DND-41 (cell line): ENCODE results near the gene FSIP1.

Experiments
- ATAC-seq: fragments of 200-7000 bp; cut with Tn5 transposase; 3 replicates; pipeline ENCODE4 v1.9.1; 2021; ENCODE audit warnings: low read depth; ENCODE audit not compliant: insufficient read depth
- DNase-seq: peaks from one replicate; pipeline ENCODE4 v3.0.0-alpha.2; 2020
- H2AFZ ChIP-seq: 2 replicates; pipeline ENCODE4 v1.6.0; 2012; ENCODE audit warnings: low read depth, low read length
- H3K27ac ChIP-seq: 2 replicates; pipeline ENCODE4 v1.5.1; 2012; ENCODE audit warnings: low read length, inconsistent platforms
- H3K27me3 ChIP-seq: fragments of 200-600 bp; sonication (generic); 2 replicates; pipeline ENCODE4 v1.6.0; 2012; ENCODE audit warnings: low read length, mild to moderate bottlenecking, inconsistent platforms; ENCODE audit not compliant: insufficient read depth, poor library complexity
- H3K36me3 ChIP-seq: 2 replicates; pipeline ENCODE4 v1.5.1; 2012; ENCODE audit warnings: low read length, inconsistent platforms; ENCODE audit not compliant: insufficient read depth
- H3K4me1 ChIP-seq: 2 replicates; pipeline ENCODE4 v1.5.1; 2012; ENCODE audit warnings: mild to moderate bottlenecking, low read length; ENCODE audit not compliant: insufficient read depth
- H3K4me2 ChIP-seq: 2 replicates; pipeline ENCODE4 v1.6.0; 2012; ENCODE audit warnings: mild to moderate bottlenecking, moderate library complexity, low read length, inconsistent platforms; ENCODE audit not compliant: insufficient read depth
- H3K4me3 ChIP-seq, 2 experiments: fragments of 200-600 bp in 1 of 2; shearing (Covaris generic) in 1 of 2; 2 replicates each; pipeline ENCODE4 v1.5.1; 2012 to 2016; ENCODE audit warnings: inconsistent platforms in 2 of 2, low read length in 2 of 2, mild to moderate bottlenecking in 2 of 2, low read depth in 1 of 2, moderate library complexity in 1 of 2
- H3K79me2 ChIP-seq: 2 replicates; pipeline ENCODE4 v1.6.0; 2012; ENCODE audit warnings: low read length, inconsistent platforms; ENCODE audit not compliant: insufficient read depth
- H3K9ac ChIP-seq: 2 replicates; pipeline ENCODE4 v1.6.0; 2012; ENCODE audit warnings: low read depth, mild to moderate bottlenecking, inconsistent platforms, low read length, moderate library complexity
- H3K9me3 ChIP-seq: 2 replicates; pipeline ENCODE4 v1.5.1; 2012; ENCODE audit warnings: low read length, moderate library complexity, mild to moderate bottlenecking, inconsistent platforms; ENCODE audit not compliant: insufficient read depth, severe bottlenecking
- H4K20me1 ChIP-seq: 2 replicates; pipeline ENCODE4 v1.6.0; 2012; ENCODE audit warnings: low read length; ENCODE audit not compliant: insufficient read depth
- CTCF ChIP-seq: IDR thresholded peaks from 2 replicates; pipeline ENCODE4 v1.5.1; 2012; ENCODE audit warnings: borderline replicate concordance, low read length, moderate library complexity, mild to moderate bottlenecking; ENCODE audit not compliant: poor library complexity, severe bottlenecking; ENCODE audit errors: extremely low read depth
- EZH2 ChIP-seq: IDR thresholded peaks from 3 replicates; pipeline ENCODE4 v1.6.1; 2012; ENCODE audit warnings: borderline replicate concordance, low read depth, mild to moderate bottlenecking, moderate library complexity, low read length, inconsistent platforms; ENCODE audit not compliant: severe bottlenecking

The FSIP1 gene

GRCh38 chr15:39692356-39693327 lies 90.0 kb downstream of the FSIP1 start:
- Histone ChIP-seq H2AFZ (no peak overlapping the region), H3K27me3 (peaks cover 4% of the 10 kb centered on the region), H3K9ac (no peak overlapping the region), H3K4me2 (no peak overlapping the region), H3K4me1 (no peaks in the 10 kb centered on the region), H3K79me2 (no peaks in the 10 kb centered on the region), H3K36me3 (no peaks in the 10 kb centered on the region), H4K20me1 (no peaks in the 10 kb centered on the region), H3K9me3 (no peaks in the 10 kb centered on the region), H3K4me3 (no peak overlapping the region), H3K27ac (no peak overlapping the region)
- TF ChIP-seq CTCF: no peak
- no peak for TF ChIP-seq EZH2
- DNase-seq (no peak), ATAC-seq (no peak)

DNA sequence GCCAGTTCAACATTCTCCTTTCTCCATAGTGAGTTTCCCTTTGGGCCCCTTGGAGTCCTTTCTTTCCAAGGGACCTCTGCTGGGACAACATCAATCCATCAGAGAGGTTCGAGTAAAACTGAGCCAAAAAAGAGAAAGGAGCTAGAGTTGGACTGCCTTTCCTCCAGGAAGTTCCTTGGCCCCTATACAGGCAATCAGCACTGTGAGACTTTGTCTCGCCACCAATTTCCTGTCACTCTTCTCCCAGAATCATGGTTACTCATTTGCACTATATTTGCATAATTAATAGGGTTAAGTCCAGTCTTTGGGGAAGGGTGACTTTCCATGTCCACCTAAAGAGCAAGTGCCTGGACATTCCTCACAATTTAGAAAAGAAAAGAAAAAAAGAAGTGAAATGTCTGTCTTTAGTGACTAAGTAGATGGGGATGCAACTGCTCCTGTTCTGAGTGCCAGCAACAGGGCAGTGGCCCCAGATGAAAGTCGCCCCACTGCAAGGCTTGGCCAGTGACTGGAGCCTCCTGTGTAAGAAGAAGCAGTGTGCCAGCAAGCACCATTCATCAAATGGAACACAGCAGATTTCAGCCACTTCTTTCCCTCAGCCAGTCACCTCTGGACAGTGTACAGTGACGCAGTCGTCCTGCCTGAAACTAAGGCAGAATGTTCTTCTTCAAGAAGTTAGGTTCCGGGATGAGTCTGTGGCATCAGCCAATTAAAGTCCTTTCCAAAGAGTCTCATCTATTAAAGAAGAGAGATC lies 91.6 kb downstream of the FSIP1 start:
- H3K27ac ChIP-seq: no peak overlapping the region
- H3K4me1 ChIP-seq: no peaks in the 10 kb centered on the region
- H3K9me3 ChIP-seq: no peaks in the 10 kb centered on the region
- H3K9ac ChIP-seq: no peak overlapping the region
- no peaks in the 10 kb centered on the region for H3K27me3 ChIP-seq
- no peak overlapping the region for H3K4me3 ChIP-seq
- no peak overlapping the region for H3K4me2 ChIP-seq
- no peak for TF ChIP-seq CTCF
- TF ChIP-seq EZH2: no peak
- DNase-seq (no peak), ATAC-seq (no peak)
- H4K20me1 ChIP-seq: no peaks in the 10 kb centered on the region
- no peaks in the 10 kb centered on the region for H3K79me2 ChIP-seq
- no peaks in the 10 kb centered on the region for H3K36me3 ChIP-seq
- H2AFZ ChIP-seq: no peak overlapping the region

DNA sequence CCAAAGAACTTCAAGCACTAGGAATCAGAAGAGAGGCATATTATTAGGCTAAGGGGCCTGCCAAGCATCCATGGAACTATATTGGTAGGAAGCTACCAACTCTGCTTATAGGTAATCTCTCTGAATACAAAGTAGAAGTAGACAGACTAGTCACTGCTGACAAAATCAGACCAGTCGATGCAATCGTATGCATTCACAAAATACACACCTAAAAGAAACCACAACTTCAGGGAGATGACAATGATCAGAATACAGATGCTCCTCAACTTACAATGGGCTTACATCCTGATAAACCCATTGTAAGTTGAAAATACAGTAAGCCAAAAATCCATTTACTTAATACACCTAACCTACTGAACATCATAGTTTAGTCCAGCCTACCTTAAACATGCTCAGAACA lies 94.7 kb downstream of the FSIP1 start:
- ATAC-seq (no peak), DNase-seq (no peak)
- TF ChIP-seq EZH2: no peak
- TF ChIP-seq CTCF: no peak
- Histone ChIP-seq H3K4me2 (no peak overlapping the region), H3K4me3 (no peak overlapping the region), H3K27me3 (no peaks in the 10 kb centered on the region), H3K9me3 (no peaks in the 10 kb centered on the region), H3K79me2 (no peaks in the 10 kb centered on the region), H4K20me1 (no peaks in the 10 kb centered on the region), H3K9ac (no peak overlapping the region), H3K4me1 (no peaks in the 10 kb centered on the region), H3K27ac (no peak overlapping the region), H3K36me3 (no peaks in the 10 kb centered on the region), H2AFZ (no peak overlapping the region)
